Ectodermal cell (in vitro differentiated cells): ENCODE measurements around the gene MFAP3L.

Experiments
- H3K27ac ChIP-seq: 2 replicates; pipeline ENCODE4 v1.7.0; 2013; ENCODE audit warnings: mild to moderate bottlenecking, low read depth, low read length; ENCODE audit not compliant: insufficient read depth, poor library complexity, severe bottlenecking
- H3K27me3 ChIP-seq: 2 replicates; pipeline ENCODE4 v1.7.0; 2013; ENCODE audit warnings: mild to moderate bottlenecking, low read length; ENCODE audit not compliant: insufficient read depth, control insufficient read depth, poor library complexity, severe bottlenecking
- H3K36me3 ChIP-seq: one replicate; pipeline ENCODE4 v1.7.0; 2013; ENCODE audit warnings: low read length; ENCODE audit not compliant: control insufficient read depth, insufficient read depth
- H3K4me1 ChIP-seq: one replicate; pipeline ENCODE4 v1.7.0; 2013; ENCODE audit warnings: low read length; ENCODE audit not compliant: control insufficient read depth, insufficient read depth
- H3K4me3 ChIP-seq: 2 replicates; pipeline ENCODE4 v1.7.0; 2013; ENCODE audit warnings: low read depth, low read length, control low read depth; ENCODE audit not compliant: insufficient read depth
- H3K9me3 ChIP-seq: 2 replicates; pipeline ENCODE4 v1.7.0; 2013; ENCODE audit warnings: mild to moderate bottlenecking, low read length, moderate library complexity; ENCODE audit not compliant: control insufficient read depth
- WGBS, 2 experiments: methylation state at CpG; one replicate each; pipeline ENCODE4 v1.1.7; 2013; ENCODE audit warnings: missing lambda C conversion rate in 2 of 2; 5-methylcytosine and 5-hydroxymethylcytosine counted together

Gene MFAP3L

GRCh38 chr4:169993531-169993930, 32.7 kb downstream of the MFAP3L start:
- Histone ChIP-seq H3K27ac (no peak overlapping the region), H3K9me3 (no peaks in the 10 kb centered on the region), H3K4me3 (no peak overlapping the region), H3K4me1 (no peaks in the 10 kb centered on the region), H3K27me3 (no peaks in the 10 kb centered on the region), H3K36me3 (no peaks in the 10 kb centered on the region)
- WGBS, 2 experiments = 76 to 80% methylated on average over 9 of the region's 9 CpGs

GRCh38 chr4:169988252-169988651, 37.9 kb downstream of the MFAP3L start:
- Histone ChIP-seq H3K4me1 (peaks cover 4% of the 10 kb centered on the region), H3K4me3 (no peak overlapping the region), H3K36me3 (no peaks in the 10 kb centered on the region), H3K27ac (no peak overlapping the region), H3K27me3 (no peaks in the 10 kb centered on the region), H3K9me3 (no peaks in the 10 kb centered on the region)
- WGBS, 2 experiments = 94 to 96% methylated on average over 6 of the region's 6 CpGs

- H3K36me3 ChIP-seq = no peaks in the 10 kb centered on the region
- no peak overlapping the region for H3K4me3 ChIP-seq
- H3K9me3 ChIP-seq = no peaks in the 10 kb centered on the region
- H3K27ac ChIP-seq = no peak overlapping the region
- no peaks in the 10 kb centered on the region for H3K27me3 ChIP-seq
- WGBS, 2 experiments = 78 to 80% methylated on average over 5 to 6 of the region's 6 CpGs
- peaks cover 4% of the 10 kb centered on the region for H3K4me1 ChIP-seq
Observed at GRCh38 chr4:169987327-169988228, 38.6 kb downstream of the MFAP3L start.

- WGBS, 2 experiments = 100% methylated on average over 1 of the region's 2 CpGs; no CpG with 5 or more reads in 1 of the 2 experiments
- H3K4me3 ChIP-seq = no peak overlapping the region
- H3K27ac ChIP-seq = no peak overlapping the region
- H3K36me3 ChIP-seq = no peaks in the 10 kb centered on the region
- peaks cover 4% of the 10 kb centered on the region for H3K4me1 ChIP-seq
- H3K27me3 ChIP-seq = no peaks in the 10 kb centered on the region
- no peaks in the 10 kb centered on the region for H3K9me3 ChIP-seq
Observed at GRCh38 chr4:169986369-169986768, 39.8 kb downstream of the MFAP3L start.

GRCh38 chr4:169985881-169986280, 40.3 kb downstream of the MFAP3L start:
- Histone ChIP-seq H3K27me3 (no peaks in the 10 kb centered on the region), H3K4me1 (peaks cover 4% of the 10 kb centered on the region), H3K36me3 (no peaks in the 10 kb centered on the region), H3K27ac (no peak overlapping the region), H3K4me3 (no peak overlapping the region), H3K9me3 (no peaks in the 10 kb centered on the region)
- WGBS, 2 experiments = 93 to 97% methylated on average over 2 of the region's 2 CpGs

GRCh38 chr4:169984745-169985144, 41.5 kb downstream of the MFAP3L start:
- no peaks in the 10 kb centered on the region for H3K36me3 ChIP-seq
- H3K27ac ChIP-seq = no peak overlapping the region
- no peak overlapping the region for H3K4me3 ChIP-seq
- H3K27me3 ChIP-seq = no peaks in the 10 kb centered on the region
- no peaks in the 10 kb centered on the region for H3K9me3 ChIP-seq
- 91 to 98% methylated on average over 3 of the region's 4 CpGs for WGBS, 2 experiments
- H3K4me1 ChIP-seq = peaks cover 4% of the 10 kb centered on the region

GRCh38 chr4:169984173-169984572, 42.0 kb downstream of the MFAP3L start:
- Histone ChIP-seq H3K27me3 (no peaks in the 10 kb centered on the region), H3K9me3 (no peaks in the 10 kb centered on the region), H3K27ac (no peak overlapping the region), H3K36me3 (no peaks in the 10 kb centered on the region), H3K4me3 (no peak overlapping the region), H3K4me1 (peaks cover 4% of the 10 kb centered on the region)
- WGBS, 2 experiments = 73 to 80% methylated on average over 3 of the region's 3 CpGs

GRCh38 chr4:169976951-169977350, 49.2 kb downstream of the MFAP3L start:
- WGBS, 2 experiments = 78 to 80% methylated on average over 1 of the region's 1 CpG
- no peak overlapping the region for H3K4me3 ChIP-seq
- peaks cover 8% of the 10 kb centered on the region for H3K4me1 ChIP-seq
- no peaks in the 10 kb centered on the region for H3K36me3 ChIP-seq
- H3K27ac ChIP-seq = peak overlapping the region; percentile 33
- H3K27me3 ChIP-seq = no peaks in the 10 kb centered on the region
- H3K9me3 ChIP-seq = no peaks in the 10 kb centered on the region

GRCh38 chr4:169975838-169976796, 50.1 kb downstream of the MFAP3L start:
- WGBS, 2 experiments = 86 to 87% methylated on average over 12 to 13 of the region's 14 CpGs
- no peaks in the 10 kb centered on the region for H3K27me3 ChIP-seq
- H3K9me3 ChIP-seq = no peaks in the 10 kb centered on the region
- H3K4me3 ChIP-seq = no peak overlapping the region
- peak overlapping the region; percentile 33 for H3K27ac ChIP-seq
- peaks cover 8% of the 10 kb centered on the region for H3K4me1 ChIP-seq
- H3K36me3 ChIP-seq = no peaks in the 10 kb centered on the region
